Measurements from ENCODE around the gene CENPB. TPM values are rescaled to one million over a fixed set of nuclear protein-coding genes. Genes with fewer than 3 reads are reported as not detected.

The CENPB gene
- total RNA-seq, 4 donors from 2014 or later: 64.8 to 94.9 (median 80.8) TPM

DNA sequence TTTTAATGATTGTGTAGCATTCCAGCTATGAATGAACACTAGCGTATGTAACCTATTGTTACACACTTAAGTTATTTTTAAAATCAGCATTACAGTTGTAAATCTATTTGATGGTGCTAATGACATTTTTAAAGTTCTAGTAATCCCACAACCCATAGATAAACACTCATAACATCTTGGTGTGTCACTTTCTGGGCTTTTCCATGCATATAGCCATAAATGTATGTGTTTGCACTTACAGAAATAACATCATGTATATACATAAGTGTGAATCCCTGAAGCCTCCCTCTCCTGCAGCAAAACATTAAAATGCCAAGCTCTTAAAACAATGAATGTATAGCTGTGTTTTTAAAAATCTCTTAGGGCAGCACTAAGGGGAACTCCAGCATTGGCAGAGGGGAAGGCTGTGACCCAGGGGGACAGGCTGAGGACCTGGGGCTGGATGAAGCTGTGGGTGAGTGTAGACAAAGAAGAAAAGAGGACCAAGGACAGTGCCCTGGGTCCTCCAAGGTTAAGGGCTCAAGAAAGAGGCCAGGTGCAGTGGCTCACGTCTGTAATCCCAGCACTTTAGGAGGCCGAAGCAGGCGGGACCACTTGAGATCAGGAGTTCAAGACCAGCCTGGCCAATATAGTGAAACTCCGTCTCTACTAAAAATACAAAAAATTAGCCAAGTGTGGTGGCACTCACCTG, 929 bp upstream of the CENPB start:
- H3K27ac ChIP-seq: peak overlapping the region in 1 of 3 donors; percentile 65
- peak overlapping the region in 1 of 3 donors; percentile 25 for H3K4me3 ChIP-seq (replicated peaks in 1 of 3)
- no peaks in the 10 kb centered on the region for H3K9me3 ChIP-seq
- peaks cover 17 to 37% of the 10 kb centered on the region in 2 donors for H3K4me1 ChIP-seq
- intact Hi-C loops (cut with DNase I): loop anchor here (2.0 kb wide), 1 partner anchor 31 kb away; no protein-coding TSS in a partner anchor
- H3K36me3 ChIP-seq: no peaks in the 10 kb centered on the region
- 77 to 84% methylated on average over 5 of the region's 5 CpGs for WGBS, 2 donors
- TF ChIP-seq, protein P1, sequence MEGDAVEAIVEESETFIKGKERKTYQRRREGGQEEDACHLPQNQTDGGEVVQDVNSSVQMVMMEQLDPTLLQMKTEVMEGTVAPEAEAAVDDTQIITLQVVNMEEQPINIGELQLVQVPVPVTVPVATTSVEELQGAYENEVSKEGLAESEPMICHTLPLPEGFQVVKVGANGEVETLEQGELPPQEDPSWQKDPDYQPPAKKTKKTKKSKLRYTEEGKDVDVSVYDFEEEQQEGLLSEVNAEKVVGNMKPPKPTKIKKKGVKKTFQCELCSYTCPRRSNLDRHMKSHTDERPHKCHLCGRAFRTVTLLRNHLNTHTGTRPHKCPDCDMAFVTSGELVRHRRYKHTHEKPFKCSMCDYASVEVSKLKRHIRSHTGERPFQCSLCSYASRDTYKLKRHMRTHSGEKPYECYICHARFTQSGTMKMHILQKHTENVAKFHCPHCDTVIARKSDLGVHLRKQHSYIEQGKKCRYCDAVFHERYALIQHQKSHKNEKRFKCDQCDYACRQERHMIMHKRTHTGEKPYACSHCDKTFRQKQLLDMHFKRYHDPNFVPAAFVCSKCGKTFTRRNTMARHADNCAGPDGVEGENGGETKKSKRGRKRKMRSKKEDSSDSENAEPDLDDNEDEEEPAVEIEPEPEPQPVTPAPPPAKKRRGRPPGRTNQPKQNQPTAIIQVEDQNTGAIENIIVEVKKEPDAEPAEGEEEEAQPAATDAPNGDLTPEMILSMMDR (IDR thresholded peaks at IDR 0.05): no peak
- no peak for TF ChIP-seq POLR2A (IDR thresholded peaks at IDR 0.05)
- H3K27me3 ChIP-seq: no peaks in the 10 kb centered on the region
- no peak for DNase-seq

DNA sequence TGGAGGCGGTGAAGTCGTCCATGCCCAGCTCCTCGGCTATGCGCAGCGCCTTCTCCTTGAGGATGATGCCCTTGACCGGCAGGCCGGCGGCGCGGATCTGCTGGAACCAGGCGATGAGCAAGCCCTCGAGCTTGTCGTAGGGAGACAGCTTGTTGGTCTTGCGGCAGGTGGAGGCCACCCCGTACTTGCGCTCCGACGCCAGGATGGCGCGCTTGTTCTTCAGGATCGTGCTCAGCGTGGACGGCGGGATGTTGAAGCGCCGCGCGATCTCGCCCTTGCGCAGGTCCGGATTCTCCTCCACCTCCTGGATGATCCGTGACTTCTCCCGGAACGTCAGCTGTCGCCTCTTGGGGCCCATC, 435 bp downstream of the CENPB start:
- no peaks in the 10 kb centered on the region for H3K27me3 ChIP-seq

DNA sequence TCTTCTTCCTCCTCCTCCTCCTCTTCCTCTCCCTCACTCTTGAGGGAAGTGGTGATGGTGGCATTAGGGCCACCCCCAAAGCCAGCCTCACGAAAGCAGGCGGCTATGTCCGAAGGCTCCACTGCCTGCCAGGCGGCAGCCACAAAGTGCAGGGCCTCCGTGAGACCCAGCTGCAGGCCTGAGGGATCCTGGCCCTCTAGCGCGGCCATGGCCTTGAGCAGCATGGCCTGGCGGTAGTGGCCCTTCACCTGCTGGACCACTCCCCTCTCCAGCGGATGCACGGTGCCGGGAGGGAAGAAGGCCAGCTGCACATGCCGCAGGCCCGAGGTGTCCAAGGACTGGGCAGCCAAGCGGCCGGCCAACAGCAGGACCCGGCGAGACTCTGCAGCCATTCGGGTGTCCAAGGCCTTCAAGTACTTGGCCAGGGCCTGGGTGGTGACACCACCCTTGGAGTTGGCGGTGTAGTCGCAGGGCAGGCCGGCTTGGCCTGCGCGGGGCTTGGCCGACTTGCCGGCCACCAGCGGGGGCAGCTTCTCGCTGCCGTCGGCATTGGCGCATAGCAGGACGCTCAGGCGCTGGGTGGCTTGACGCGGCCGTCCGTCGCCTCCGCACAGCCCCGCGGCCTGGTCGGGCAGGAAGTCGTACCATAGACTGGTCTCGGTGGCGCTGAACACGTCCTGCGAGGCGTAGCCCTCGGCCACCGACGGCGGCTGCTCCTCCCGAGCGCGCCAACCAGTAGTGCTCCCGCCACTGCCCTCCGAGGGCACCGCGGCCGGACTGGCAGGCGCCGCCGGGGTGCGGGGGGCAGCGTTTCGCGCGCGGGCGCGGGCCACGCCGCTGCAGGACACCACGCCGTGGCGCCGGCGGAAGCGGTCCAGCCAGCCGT, 1.1 kb downstream of the CENPB start:
- Histone ChIP-seq H3K36me3 (no peaks in the 10 kb centered on the region), H3K9me3 (no peaks in the 10 kb centered on the region), H3K27me3 (no peaks in the 10 kb centered on the region), H3K4me3 (replicated peaks in 1 of 3) (peak overlapping the region; percentile 31 to 60 (median 37)), H3K4me1 (peaks cover 17 to 44% of the 10 kb centered on the region in 2 donors), H3K27ac (peak overlapping the region in 2 of 3 donors; percentile 56 to 78)
- 44 to 68% methylated on average over 10 to 29 of the region's 79 CpGs for WGBS, 2 donors
- TF ChIP-seq, protein P1 (IDR thresholded peaks at IDR 0.05): no peak
- no peak for TF ChIP-seq POLR2A (IDR thresholded peaks at IDR 0.05)
- no peak for DNase-seq
- intact Hi-C loops (cut with DNase I): no loop called here

More for the DNA sequence above, 435 bp downstream of the CENPB start:
- Histone ChIP-seq H3K9me3 (no peaks in the 10 kb centered on the region), H3K36me3 (no peaks in the 10 kb centered on the region), H3K27ac (peak overlapping the region; percentile 56 to 78 (median 57)), H3K4me3 (replicated peaks in 1 of 3) (peak overlapping the region; percentile 31 to 60 (median 37)), H3K4me1 (peaks cover 17 to 39% of the 10 kb centered on the region in 2 donors)
- WGBS, 2 donors: 0% methylated on average over 13 of the region's 35 CpGs; no CpG with 5 or more reads in 1 of the 2 donors
- DNase-seq: peak; percentile 54 to 58
- intact Hi-C loops (cut with DNase I): no loop called here
- TF ChIP-seq, protein P1 (IDR thresholded peaks at IDR 0.05): no peak
- TF ChIP-seq POLR2A (IDR thresholded peaks at IDR 0.05): no peak

DNA sequence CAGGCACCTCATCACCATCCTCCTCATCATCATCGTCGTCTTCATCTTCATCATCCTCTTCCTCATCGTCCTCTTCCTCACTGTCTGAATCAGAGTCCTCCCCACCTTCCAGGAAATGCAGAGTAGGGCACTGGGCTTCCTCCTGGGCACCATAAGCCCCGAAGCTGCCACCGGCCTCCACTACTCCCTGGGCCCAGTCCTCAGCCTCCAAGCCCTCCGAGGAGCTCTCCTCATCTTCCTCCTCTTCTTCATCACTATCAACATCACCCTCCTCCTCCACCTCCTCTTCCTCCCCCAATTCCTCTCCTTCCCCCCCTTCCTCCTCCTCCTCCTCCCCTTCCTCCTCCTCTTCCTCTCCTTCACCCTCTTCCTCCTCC, 1.7 kb downstream of the CENPB start:
- intact Hi-C loops (cut with DNase I): no loop called here
- no peaks in the 10 kb centered on the region for H3K36me3 ChIP-seq
- no peaks in the 10 kb centered on the region for H3K27me3 ChIP-seq
- peak overlapping the region in 1 of 3 donors; percentile 30 for H3K27ac ChIP-seq
- DNase-seq: no peak
- peaks cover 17 to 44% of the 10 kb centered on the region in 2 donors for H3K4me1 ChIP-seq
- WGBS, 2 donors: 79 to 89% methylated on average over 6 of the region's 6 CpGs
- H3K4me3 ChIP-seq (replicated peaks in 1 of 3): peak overlapping the region in 1 of 3 donors; percentile 60
- TF ChIP-seq, protein P1 (IDR thresholded peaks at IDR 0.05): no peak
- TF ChIP-seq POLR2A (IDR thresholded peaks at IDR 0.05): no peak
- H3K9me3 ChIP-seq: no peaks in the 10 kb centered on the region

All from thyroid gland (tissue), 4 donors.